SK-N-SH treated with all-trans-retinoic acid at 6 μM for 48 hours (cell line): ENCODE measurements around the gene KRR1.

Experiments
- ARNTL ChIP-seq: fragments of 450-650 bp; formaldehyde crosslinking; IDR thresholded peaks from 2 replicates; pipeline ENCODE4 v1.5.0; 2020; ENCODE audit warnings: low read depth, mild to moderate bottlenecking, moderate library complexity, borderline replicate concordance
- BACH2 ChIP-seq: fragments of 250-450 bp; sonication (Bioruptor Pico); IDR thresholded peaks from 2 replicates; pipeline ENCODE4 v1.9.0; 2021; ENCODE audit warnings: mild to moderate bottlenecking, borderline replicate concordance
- CSDC2 ChIP-seq: fragments of 250-450 bp; sonication (Bioruptor Pico); IDR thresholded peaks from 2 replicates; pipeline ENCODE4 v1.5.0; 2020; ENCODE audit warnings: mild to moderate bottlenecking, moderate library complexity
- GLIS3 ChIP-seq: fragments of 250-450 bp; sonication (Bioruptor Pico); IDR thresholded peaks from 2 replicates; pipeline ENCODE4 v1.5.0; 2020; ENCODE audit warnings: mild to moderate bottlenecking, moderate library complexity
- RARB ChIP-seq: fragments of 250-450 bp; sonication (Bioruptor Pico); IDR thresholded peaks from 2 replicates; pipeline ENCODE4 v1.8.0; 2021; ENCODE audit warnings: mild to moderate bottlenecking, moderate library complexity
- TCF4 ChIP-seq: fragments of 250-450 bp; sonication (Bioruptor Pico); IDR thresholded peaks from 2 replicates; pipeline ENCODE4 v1.8.0; 2021; ENCODE audit warnings: mild to moderate bottlenecking, moderate library complexity, borderline replicate concordance
- ZC3H10 ChIP-seq: fragments of 250-450 bp; sonication (Bioruptor Pico); IDR thresholded peaks from 2 replicates; pipeline ENCODE4 v1.5.1; 2021; ENCODE audit warnings: mild to moderate bottlenecking, moderate library complexity
- ZFP30 ChIP-seq: fragments of 450-650 bp; formaldehyde crosslinking; IDR thresholded peaks from 2 replicates; pipeline ENCODE4 v1.5.0; 2022; ENCODE audit warnings: mild to moderate bottlenecking, moderate library complexity
- ZNF565 ChIP-seq: fragments of 450-650 bp; formaldehyde crosslinking; conservative IDR thresholded peaks from 2 replicates; pipeline ENCODE4 v1.5.0; 2020; ENCODE audit warnings: low read depth, mild to moderate bottlenecking, moderate library complexity
- ZNF70 ChIP-seq: fragments of 450-650 bp; formaldehyde crosslinking; IDR thresholded peaks from 2 replicates; pipeline ENCODE4 v1.5.0; 2020; ENCODE audit warnings: mild to moderate bottlenecking, moderate library complexity
- TF ChIP-seq, protein P1 (sequence below): fragments of 250-450 bp; sonication (Bioruptor Pico); IDR thresholded peaks from 2 replicates; pipeline ENCODE4 v1.8.0; 2021; ENCODE audit warnings: low read depth, mild to moderate bottlenecking, moderate library complexity, borderline replicate concordance
- TF ChIP-seq, protein P2 (sequence below): fragments of 250-450 bp; sonication (Bioruptor Pico); IDR thresholded peaks from 2 replicates; pipeline ENCODE4 v1.5.1; 2021; ENCODE audit warnings: mild to moderate bottlenecking, moderate library complexity
- TF ChIP-seq, protein P3 (sequence below): fragments of 250-450 bp; sonication (Bioruptor Pico); IDR thresholded peaks from 2 replicates; pipeline ENCODE4 v1.8.0; 2020; ENCODE audit warnings: mild to moderate bottlenecking, moderate library complexity, borderline replicate concordance

DNA sequence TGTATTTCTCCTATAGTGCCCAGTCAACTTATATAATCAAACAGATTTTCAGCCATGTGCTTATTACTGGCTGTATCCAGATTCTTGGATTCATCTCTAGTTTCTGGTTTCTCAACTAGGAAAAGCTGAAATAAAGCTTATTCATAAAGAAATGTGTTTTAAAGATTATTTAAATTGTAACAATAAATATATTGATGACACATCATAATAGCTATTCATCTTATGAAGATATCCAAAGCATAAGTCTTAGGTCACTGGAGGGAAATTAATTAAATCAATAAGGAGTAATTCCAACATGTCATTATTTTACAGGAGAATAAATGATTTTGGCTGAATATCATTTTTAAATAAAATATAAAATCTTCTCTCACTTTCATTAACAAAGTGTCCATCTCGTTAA lies 32.1 kb upstream of the KRR1 start:
- TF ChIP-seq ZC3H10 (CRISPR knock-in tag) = no peak
- TF ChIP-seq CSDC2 (CRISPR knock-in tag) = no peak
- TF ChIP-seq, protein P1, sequence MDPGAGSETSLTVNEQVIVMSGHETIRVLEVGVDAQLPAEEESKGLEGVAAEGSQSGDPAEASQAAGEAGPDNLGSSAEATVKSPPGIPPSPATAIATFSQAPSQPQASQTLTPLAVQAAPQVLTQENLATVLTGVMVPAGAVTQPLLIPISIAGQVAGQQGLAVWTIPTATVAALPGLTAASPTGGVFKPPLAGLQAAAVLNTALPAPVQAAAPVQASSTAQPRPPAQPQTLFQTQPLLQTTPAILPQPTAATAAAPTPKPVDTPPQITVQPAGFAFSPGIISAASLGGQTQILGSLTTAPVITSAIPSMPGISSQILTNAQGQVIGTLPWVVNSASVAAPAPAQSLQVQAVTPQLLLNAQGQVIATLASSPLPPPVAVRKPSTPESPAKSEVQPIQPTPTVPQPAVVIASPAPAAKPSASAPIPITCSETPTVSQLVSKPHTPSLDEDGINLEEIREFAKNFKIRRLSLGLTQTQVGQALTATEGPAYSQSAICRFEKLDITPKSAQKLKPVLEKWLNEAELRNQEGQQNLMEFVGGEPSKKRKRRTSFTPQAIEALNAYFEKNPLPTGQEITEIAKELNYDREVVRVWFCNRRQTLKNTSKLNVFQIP (CRISPR knock-in tag) = no peak
- TF ChIP-seq, protein P2, sequence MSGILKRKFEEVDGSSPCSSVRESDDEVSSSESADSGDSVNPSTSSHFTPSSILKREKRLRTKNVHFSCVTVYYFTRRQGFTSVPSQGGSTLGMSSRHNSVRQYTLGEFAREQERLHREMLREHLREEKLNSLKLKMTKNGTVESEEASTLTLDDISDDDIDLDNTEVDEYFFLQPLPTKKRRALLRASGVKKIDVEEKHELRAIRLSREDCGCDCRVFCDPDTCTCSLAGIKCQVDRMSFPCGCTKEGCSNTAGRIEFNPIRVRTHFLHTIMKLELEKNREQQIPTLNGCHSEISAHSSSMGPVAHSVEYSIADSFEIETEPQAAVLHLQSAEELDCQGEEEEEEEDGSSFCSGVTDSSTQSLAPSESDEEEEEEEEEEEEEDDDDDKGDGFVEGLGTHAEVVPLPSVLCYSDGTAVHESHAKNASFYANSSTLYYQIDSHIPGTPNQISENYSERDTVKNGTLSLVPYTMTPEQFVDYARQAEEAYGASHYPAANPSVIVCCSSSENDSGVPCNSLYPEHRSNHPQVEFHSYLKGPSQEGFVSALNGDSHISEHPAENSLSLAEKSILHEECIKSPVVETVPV (CRISPR knock-in tag) = no peak
- TF ChIP-seq, protein P3, sequence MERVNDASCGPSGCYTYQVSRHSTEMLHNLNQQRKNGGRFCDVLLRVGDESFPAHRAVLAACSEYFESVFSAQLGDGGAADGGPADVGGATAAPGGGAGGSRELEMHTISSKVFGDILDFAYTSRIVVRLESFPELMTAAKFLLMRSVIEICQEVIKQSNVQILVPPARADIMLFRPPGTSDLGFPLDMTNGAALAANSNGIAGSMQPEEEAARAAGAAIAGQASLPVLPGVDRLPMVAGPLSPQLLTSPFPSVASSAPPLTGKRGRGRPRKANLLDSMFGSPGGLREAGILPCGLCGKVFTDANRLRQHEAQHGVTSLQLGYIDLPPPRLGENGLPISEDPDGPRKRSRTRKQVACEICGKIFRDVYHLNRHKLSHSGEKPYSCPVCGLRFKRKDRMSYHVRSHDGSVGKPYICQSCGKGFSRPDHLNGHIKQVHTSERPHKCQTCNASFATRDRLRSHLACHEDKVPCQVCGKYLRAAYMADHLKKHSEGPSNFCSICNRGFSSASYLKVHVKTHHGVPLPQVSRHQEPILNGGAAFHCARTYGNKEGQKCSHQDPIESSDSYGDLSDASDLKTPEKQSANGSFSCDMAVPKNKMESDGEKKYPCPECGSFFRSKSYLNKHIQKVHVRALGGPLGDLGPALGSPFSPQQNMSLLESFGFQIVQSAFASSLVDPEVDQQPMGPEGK (CRISPR knock-in tag) = no peak
- TF ChIP-seq ZNF70 (CRISPR knock-in tag) = no peak
- no peak for TF ChIP-seq ARNTL (CRISPR knock-in tag)
- TF ChIP-seq ZNF565 = no peak
- no peak for TF ChIP-seq RARB (CRISPR knock-in tag)
- no peak for TF ChIP-seq GLIS3 (CRISPR knock-in tag)
- no peak for TF ChIP-seq BACH2 (CRISPR knock-in tag)
- TF ChIP-seq ZFP30 = no peak
- no peak for TF ChIP-seq TCF4 (CRISPR knock-in tag)
